ENCODE measurements around the gene SIGLEC12. TPM values are rescaled to one million over a fixed set of nuclear protein-coding genes. Genes with fewer than 3 reads are reported as not detected.
A peak's percentile ranks its signal among the peaks of the same experiment; 100 is the strongest.

Gene SIGLEC12
- total and polyA plus RNA-seq, 9 of the 15 experiments (the other 6 are each of a cell fraction or from before 2014, with no cell fraction given): 0.08 to 1.3 (median 0.54) TPM

DNA sequence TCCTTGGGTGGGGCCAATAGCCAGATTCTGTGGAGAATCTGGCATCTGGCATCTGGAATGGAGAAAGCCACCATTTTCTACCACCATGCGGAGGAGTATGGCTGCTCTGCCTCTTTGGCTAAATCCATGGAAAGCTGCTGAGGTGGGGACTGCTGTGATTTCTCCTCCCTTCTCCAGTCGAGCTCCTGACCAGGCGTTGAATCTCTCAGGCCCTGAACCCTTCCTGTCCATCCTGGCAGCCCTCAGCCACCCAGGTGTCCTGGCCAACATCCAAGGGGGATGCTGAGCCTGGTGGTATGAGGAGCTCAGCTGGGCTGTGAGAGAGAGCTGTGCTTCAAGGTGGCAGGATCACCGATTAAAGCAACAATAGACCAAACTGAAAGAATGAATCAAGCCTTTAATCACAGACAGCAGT, 47.3 kb upstream of the SIGLEC12 start (continued):
- no peak for TF ChIP-seq GTF2A2 (tag; IDR thresholded peaks at IDR 0.05)
- TF ChIP-seq, protein P1, sequence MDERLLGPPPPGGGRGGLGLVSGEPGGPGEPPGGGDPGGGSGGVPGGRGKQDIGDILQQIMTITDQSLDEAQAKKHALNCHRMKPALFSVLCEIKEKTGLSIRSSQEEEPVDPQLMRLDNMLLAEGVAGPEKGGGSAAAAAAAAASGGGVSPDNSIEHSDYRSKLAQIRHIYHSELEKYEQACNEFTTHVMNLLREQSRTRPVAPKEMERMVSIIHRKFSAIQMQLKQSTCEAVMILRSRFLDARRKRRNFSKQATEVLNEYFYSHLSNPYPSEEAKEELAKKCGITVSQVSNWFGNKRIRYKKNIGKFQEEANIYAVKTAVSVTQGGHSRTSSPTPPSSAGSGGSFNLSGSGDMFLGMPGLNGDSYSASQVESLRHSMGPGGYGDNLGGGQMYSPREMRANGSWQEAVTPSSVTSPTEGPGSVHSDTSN (CRISPR knock-in tag; IDR thresholded peaks at IDR 0.05; ENCODE audit: low read depth): no peak
- TF ChIP-seq, protein P1 (tag; conservative IDR thresholded peaks at IDR 0.05; ENCODE audit: low read depth): no peak
- TF ChIP-seq RCOR1 (IDR thresholded peaks at IDR 0.05; ENCODE audit: borderline replicate concordance in 1 of 2, low read depth in 2 of 2, low read length in 2 of 2): no peak
- no peak for TF ChIP-seq ATF1 (CRISPR knock-in tag; IDR thresholded peaks at IDR 0.05)
- TF ChIP-seq ATF1 (tag; IDR thresholded peaks at IDR 0.05): no peak
- TF ChIP-seq ZNF239 (CRISPR knock-in tag; IDR thresholded peaks at IDR 0.05): peak; percentile 37; the same call in 1 of the 2 replicates
- TF ChIP-seq, protein P2, sequence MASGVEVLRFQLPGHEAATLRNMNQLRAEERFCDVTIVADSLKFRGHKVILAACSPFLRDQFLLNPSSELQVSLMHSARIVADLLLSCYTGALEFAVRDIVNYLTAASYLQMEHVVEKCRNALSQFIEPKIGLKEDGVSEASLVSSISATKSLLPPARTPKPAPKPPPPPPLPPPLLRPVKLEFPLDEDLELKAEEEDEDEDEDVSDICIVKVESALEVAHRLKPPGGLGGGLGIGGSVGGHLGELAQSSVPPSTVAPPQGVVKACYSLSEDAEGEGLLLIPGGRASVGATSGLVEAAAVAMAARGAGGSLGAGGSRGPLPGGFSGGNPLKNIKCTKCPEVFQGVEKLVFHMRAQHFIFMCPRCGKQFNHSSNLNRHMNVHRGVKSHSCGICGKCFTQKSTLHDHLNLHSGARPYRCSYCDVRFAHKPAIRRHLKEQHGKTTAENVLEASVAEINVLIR (CRISPR knock-in tag; IDR thresholded peaks at IDR 0.05): no peak
- TF ChIP-seq BRF1 (IDR thresholded peaks at IDR 0.05; ENCODE audit: borderline replicate concordance, extremely low read depth, insufficient read length): no peak
- TF ChIP-seq MTA3 (IDR thresholded peaks at IDR 0.05; ENCODE audit: borderline replicate concordance): no peak
- TF ChIP-seq HCFC1 (IDR thresholded peaks at IDR 0.05; ENCODE audit: low read depth, low read length): no peak
- TF ChIP-seq ZFP1 (CRISPR knock-in tag; IDR thresholded peaks at IDR 0.05): no peak
- no peak for TF ChIP-seq BMI1 (IDR thresholded peaks at IDR 0.05; ENCODE audit: low read length)
- no peak; the same call in 1 of the 2 replicates for TF ChIP-seq ZNF232 (CRISPR knock-in tag; IDR thresholded peaks at IDR 0.05)
- TF ChIP-seq YY1 (IDR thresholded peaks at IDR 0.05; ENCODE audit: borderline replicate concordance in 1 of 3, control insufficient read depth in 1 of 3, extremely low read depth in 1 of 3, insufficient read depth in 3 of 3, insufficient read length in 1 of 3, insufficient replicate concordance in 2 of 3, low read depth in 1 of 3, low read length in 2 of 3): peak in 1 of 3 experiments; percentile 40
- no peak for TF ChIP-seq PHF21A (IDR thresholded peaks at IDR 0.05; ENCODE audit: borderline replicate concordance, low read depth)
- no peak for TF ChIP-seq FOS (IDR thresholded peaks at IDR 0.05; ENCODE audit: extremely low read depth, insufficient read length)
- TF ChIP-seq ARHGAP35 (IDR thresholded peaks at IDR 0.05; ENCODE audit: partially characterized antibody): no peak
- no peak for TF ChIP-seq PRMT5 (CRISPR knock-in tag; IDR thresholded peaks at IDR 0.05)
- TF ChIP-seq TOE1 (IDR thresholded peaks at IDR 0.05; ENCODE audit: borderline replicate concordance): 0 out of 2 replicates have a peak, but pooled peaks have one; percentile 4
- TF ChIP-seq TOE1 (CRISPR knock-in tag; IDR thresholded peaks at IDR 0.05; ENCODE audit: borderline replicate concordance, low read depth): no peak
- TF ChIP-seq ZNF431 (CRISPR knock-in tag; IDR thresholded peaks at IDR 0.05): no peak
- no peak; the same call in 1 of the 2 replicates for TF ChIP-seq GABPA (tag; conservative IDR thresholded peaks at IDR 0.05; ENCODE audit: low read depth)

Measured in K562 (cell line).